SK-N-SH treated with all-trans-retinoic acid at 6 μM for 48 hours (cell line): ENCODE results near the gene IGHMBP2.

Source experiments
- ATAC-seq: fragments of 200-7000 bp; cut with Tn5 transposase; 3 replicates; pipeline ENCODE4 v1.9.1; 2020; ENCODE audit warnings: mild to moderate bottlenecking, moderate library complexity
- ARNTL ChIP-seq: fragments of 450-650 bp; formaldehyde crosslinking; IDR thresholded peaks from 2 replicates; pipeline ENCODE4 v1.5.0; 2020; ENCODE audit warnings: low read depth, mild to moderate bottlenecking, moderate library complexity, borderline replicate concordance
- CSDC2 ChIP-seq: fragments of 250-450 bp; sonication (Bioruptor Pico); IDR thresholded peaks from 2 replicates; pipeline ENCODE4 v1.5.0; 2020; ENCODE audit warnings: mild to moderate bottlenecking, moderate library complexity
- ESRRG ChIP-seq: fragments of 250-450 bp; sonication (Bioruptor Pico); IDR thresholded peaks from 2 replicates; pipeline ENCODE4 v1.6.1; 2021; ENCODE audit warnings: mild to moderate bottlenecking
- GLIS3 ChIP-seq: fragments of 250-450 bp; sonication (Bioruptor Pico); IDR thresholded peaks from 2 replicates; pipeline ENCODE4 v1.5.0; 2020; ENCODE audit warnings: mild to moderate bottlenecking, moderate library complexity
- ISL1 ChIP-seq: fragments of 250-450 bp; sonication (Bioruptor Pico); IDR thresholded peaks from 2 replicates; pipeline ENCODE4 v2.1.2; 2022; ENCODE audit warnings: mild to moderate bottlenecking, moderate library complexity
- OSR1 ChIP-seq: fragments of 250-450 bp; sonication (Bioruptor Pico); IDR thresholded peaks from 2 replicates; pipeline ENCODE4 v1.8.0; 2022; ENCODE audit warnings: moderate library complexity, mild to moderate bottlenecking, inconsistent platforms
- PPARA ChIP-seq: fragments of 250-450 bp; sonication (Bioruptor Pico); IDR thresholded peaks from 2 replicates; pipeline ENCODE4 v1.5.0; 2020; ENCODE audit warnings: mild to moderate bottlenecking, borderline replicate concordance
- RARB ChIP-seq: fragments of 250-450 bp; sonication (Bioruptor Pico); IDR thresholded peaks from 2 replicates; pipeline ENCODE4 v1.8.0; 2021; ENCODE audit warnings: mild to moderate bottlenecking, moderate library complexity
- SNAI2 ChIP-seq: fragments of 250-450 bp; sonication (Bioruptor Pico); IDR thresholded peaks from 2 replicates; pipeline ENCODE4 v1.5.0; 2020; ENCODE audit warnings: mild to moderate bottlenecking, moderate library complexity
- TCF4 ChIP-seq: fragments of 250-450 bp; sonication (Bioruptor Pico); IDR thresholded peaks from 2 replicates; pipeline ENCODE4 v1.8.0; 2021; ENCODE audit warnings: mild to moderate bottlenecking, moderate library complexity, borderline replicate concordance
- TOX ChIP-seq: fragments of 250-450 bp; sonication (Bioruptor Pico); IDR thresholded peaks from 2 replicates; pipeline ENCODE4 v1.8.0; 2021; ENCODE audit warnings: mild to moderate bottlenecking, moderate library complexity, borderline replicate concordance
- ZFP3 ChIP-seq: fragments of 250-450 bp; sonication (Bioruptor Pico); IDR thresholded peaks from 2 replicates; pipeline ENCODE4 v1.5.0; 2020; ENCODE audit warnings: mild to moderate bottlenecking, moderate library complexity
- ZFP30 ChIP-seq: fragments of 450-650 bp; formaldehyde crosslinking; IDR thresholded peaks from 2 replicates; pipeline ENCODE4 v1.5.0; 2022; ENCODE audit warnings: mild to moderate bottlenecking, moderate library complexity
- ZNF565 ChIP-seq: fragments of 450-650 bp; formaldehyde crosslinking; conservative IDR thresholded peaks from 2 replicates; pipeline ENCODE4 v1.5.0; 2020; ENCODE audit warnings: low read depth, mild to moderate bottlenecking, moderate library complexity
- ZNF70 ChIP-seq: fragments of 450-650 bp; formaldehyde crosslinking; IDR thresholded peaks from 2 replicates; pipeline ENCODE4 v1.5.0; 2020; ENCODE audit warnings: mild to moderate bottlenecking, moderate library complexity
- TF ChIP-seq, protein P1 (sequence below): fragments of 250-450 bp; sonication (Bioruptor Pico); IDR thresholded peaks from 2 replicates; pipeline ENCODE4 v1.8.0; 2021; ENCODE audit warnings: low read depth, mild to moderate bottlenecking, moderate library complexity, borderline replicate concordance
- TF ChIP-seq, protein P2 (sequence below): fragments of 250-450 bp; sonication (Bioruptor Pico); IDR thresholded peaks from 2 replicates; pipeline ENCODE4 v1.8.0; 2020; ENCODE audit warnings: mild to moderate bottlenecking, moderate library complexity, borderline replicate concordance
- TF ChIP-seq, protein P3 (sequence below): fragments of 250-450 bp; sonication (Bioruptor Pico); IDR thresholded peaks from 2 replicates; pipeline ENCODE4 v1.5.1; 2020; ENCODE audit warnings: low read depth, mild to moderate bottlenecking, moderate library complexity

The IGHMBP2 gene

DNA sequence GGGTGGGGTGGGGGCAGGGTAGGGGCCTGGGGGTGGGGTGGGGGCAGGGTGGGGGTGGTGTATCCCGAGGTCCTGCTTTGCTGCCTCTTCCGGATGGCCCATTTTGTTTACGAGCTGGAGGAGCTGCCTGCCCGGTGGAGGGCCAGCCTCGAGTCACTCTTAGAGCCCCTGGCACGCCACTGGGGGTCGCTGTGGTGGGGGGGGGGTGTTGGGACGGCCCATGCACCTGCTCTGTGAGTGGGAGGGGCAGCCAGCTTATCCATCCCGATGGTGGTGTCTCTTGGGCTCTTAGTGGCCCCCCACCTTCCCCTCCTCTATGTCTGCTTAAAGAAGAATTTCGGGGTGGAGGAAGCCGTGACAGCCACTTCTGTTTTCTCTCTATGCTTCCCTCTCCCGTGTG lies 52.5 kb downstream of the IGHMBP2 start:
- peak; percentile 58 for ATAC-seq
- no peak for TF ChIP-seq ZFP30 (CRISPR knock-in tag)
- TF ChIP-seq ARNTL (CRISPR knock-in tag) = no peak
- TF ChIP-seq OSR1 (CRISPR knock-in tag) = no peak
- no peak for TF ChIP-seq CSDC2 (CRISPR knock-in tag)
- no peak for TF ChIP-seq PPARA (CRISPR knock-in tag)
- no peak for TF ChIP-seq GLIS3
- TF ChIP-seq ESRRG (CRISPR knock-in tag) = no peak
- TF ChIP-seq, protein P1, sequence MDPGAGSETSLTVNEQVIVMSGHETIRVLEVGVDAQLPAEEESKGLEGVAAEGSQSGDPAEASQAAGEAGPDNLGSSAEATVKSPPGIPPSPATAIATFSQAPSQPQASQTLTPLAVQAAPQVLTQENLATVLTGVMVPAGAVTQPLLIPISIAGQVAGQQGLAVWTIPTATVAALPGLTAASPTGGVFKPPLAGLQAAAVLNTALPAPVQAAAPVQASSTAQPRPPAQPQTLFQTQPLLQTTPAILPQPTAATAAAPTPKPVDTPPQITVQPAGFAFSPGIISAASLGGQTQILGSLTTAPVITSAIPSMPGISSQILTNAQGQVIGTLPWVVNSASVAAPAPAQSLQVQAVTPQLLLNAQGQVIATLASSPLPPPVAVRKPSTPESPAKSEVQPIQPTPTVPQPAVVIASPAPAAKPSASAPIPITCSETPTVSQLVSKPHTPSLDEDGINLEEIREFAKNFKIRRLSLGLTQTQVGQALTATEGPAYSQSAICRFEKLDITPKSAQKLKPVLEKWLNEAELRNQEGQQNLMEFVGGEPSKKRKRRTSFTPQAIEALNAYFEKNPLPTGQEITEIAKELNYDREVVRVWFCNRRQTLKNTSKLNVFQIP (CRISPR knock-in tag) = no peak
- TF ChIP-seq, protein P2, sequence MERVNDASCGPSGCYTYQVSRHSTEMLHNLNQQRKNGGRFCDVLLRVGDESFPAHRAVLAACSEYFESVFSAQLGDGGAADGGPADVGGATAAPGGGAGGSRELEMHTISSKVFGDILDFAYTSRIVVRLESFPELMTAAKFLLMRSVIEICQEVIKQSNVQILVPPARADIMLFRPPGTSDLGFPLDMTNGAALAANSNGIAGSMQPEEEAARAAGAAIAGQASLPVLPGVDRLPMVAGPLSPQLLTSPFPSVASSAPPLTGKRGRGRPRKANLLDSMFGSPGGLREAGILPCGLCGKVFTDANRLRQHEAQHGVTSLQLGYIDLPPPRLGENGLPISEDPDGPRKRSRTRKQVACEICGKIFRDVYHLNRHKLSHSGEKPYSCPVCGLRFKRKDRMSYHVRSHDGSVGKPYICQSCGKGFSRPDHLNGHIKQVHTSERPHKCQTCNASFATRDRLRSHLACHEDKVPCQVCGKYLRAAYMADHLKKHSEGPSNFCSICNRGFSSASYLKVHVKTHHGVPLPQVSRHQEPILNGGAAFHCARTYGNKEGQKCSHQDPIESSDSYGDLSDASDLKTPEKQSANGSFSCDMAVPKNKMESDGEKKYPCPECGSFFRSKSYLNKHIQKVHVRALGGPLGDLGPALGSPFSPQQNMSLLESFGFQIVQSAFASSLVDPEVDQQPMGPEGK (CRISPR knock-in tag) = no peak
- TF ChIP-seq TOX (CRISPR knock-in tag) = no peak

DNA sequence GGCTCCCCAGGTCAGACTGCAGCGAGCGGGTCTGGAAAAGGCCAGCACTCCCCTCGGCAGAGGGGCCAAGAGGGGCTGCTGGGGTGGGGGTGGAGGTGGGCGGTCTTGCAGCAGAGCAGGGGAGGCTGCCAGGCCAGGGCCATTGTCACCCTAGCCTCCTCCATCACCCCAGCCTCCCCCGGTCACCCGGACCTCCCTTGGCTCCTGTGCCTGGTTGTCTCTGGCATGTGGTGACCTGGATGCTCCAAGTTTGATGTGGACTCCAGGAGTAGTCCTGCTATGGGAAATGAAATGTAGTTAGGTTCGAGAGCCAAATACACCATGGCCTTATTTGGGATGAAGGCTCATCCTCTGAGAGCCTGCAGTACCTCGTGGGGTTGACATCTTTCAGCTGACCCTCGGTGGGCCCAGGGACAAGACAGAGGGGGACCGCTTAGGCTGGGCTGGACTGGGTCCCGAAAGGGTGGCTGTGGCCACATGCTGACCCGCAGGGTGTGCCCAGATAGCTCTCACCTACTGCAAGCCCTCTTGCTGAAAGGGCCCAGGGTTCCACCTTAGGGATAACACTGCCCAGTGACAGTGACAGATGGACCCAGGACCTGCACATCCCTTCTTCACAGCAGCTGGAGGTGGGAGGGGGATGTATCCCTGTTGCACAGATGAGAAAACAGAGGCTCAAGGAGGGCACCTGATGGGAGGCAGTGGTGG lies 53.0 kb downstream of the IGHMBP2 start:
- TF ChIP-seq ARNTL (CRISPR knock-in tag) (no peak), GLIS3 (no peak), ESRRG (CRISPR knock-in tag) (no peak), OSR1 (CRISPR knock-in tag) (no peak), ZNF70 (CRISPR knock-in tag) (no peak), TCF4 (CRISPR knock-in tag) (no peak)
- TF ChIP-seq, protein P2 (CRISPR knock-in tag) = no peak
- TF ChIP-seq, protein P1 (CRISPR knock-in tag) = no peak
- TF ChIP-seq, protein P3, sequence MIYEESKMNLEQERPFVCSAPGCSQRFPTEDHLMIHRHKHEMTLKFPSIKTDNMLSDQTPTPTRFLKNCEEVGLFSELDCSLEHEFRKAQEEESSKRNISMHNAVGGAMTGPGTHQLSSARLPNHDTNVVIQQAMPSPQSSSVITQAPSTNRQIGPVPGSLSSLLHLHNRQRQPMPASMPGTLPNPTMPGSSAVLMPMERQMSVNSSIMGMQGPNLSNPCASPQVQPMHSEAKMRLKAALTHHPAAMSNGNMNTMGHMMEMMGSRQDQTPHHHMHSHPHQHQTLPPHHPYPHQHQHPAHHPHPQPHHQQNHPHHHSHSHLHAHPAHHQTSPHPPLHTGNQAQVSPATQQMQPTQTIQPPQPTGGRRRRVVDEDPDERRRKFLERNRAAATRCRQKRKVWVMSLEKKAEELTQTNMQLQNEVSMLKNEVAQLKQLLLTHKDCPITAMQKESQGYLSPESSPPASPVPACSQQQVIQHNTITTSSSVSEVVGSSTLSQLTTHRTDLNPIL = no peak
- no peak for ATAC-seq

DNA sequence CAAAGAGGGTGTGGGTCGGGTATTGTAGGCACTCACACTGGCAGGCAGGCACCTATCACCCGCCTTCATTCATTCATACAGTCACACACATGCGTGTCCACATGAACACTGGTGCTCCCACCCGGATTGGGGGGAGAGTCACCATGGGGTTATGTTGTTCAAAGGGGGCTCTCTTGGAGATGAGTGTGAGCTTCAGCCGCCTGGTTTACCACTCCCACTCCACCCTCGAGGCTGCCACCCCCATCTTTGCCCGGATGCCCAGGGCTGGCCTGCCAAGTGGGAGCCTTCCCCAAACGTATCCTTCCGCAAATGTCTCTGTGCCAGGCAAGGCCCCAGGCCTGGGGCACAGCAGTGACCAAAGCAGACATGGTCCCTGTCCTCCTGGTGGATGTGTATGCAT lies 54.5 kb downstream of the IGHMBP2 start:
- ATAC-seq = no peak
- TF ChIP-seq ZNF565 (CRISPR knock-in tag) (no peak), GLIS3 (no peak), ZFP3 (CRISPR knock-in tag) (no peak), PPARA (CRISPR knock-in tag) (no peak), ISL1 (CRISPR knock-in tag) (no peak), RARB (CRISPR knock-in tag) (no peak), ZFP30 (CRISPR knock-in tag) (no peak), SNAI2 (no peak)
- TF ChIP-seq, protein P2 (CRISPR knock-in tag) = no peak
